NCI-H524 (cell line): ENCODE results near the gene TMTC1.

ENCODE experiments used
- DNase-seq, 2 experiments: peaks; one replicate each; lab custom pipeline; 2025; lab: John Stamatoyannopoulos, UW

The TMTC1 gene

GRCh38 chr12:29537298-29537697 is 246.4 kb downstream of the TMTC1 start:
- DNase-seq, result no peak

- no peak for DNase-seq
Observed at GRCh38 chr12:29534935-29535334, 248.8 kb downstream of the TMTC1 start.

- DNase-seq, result no peak
Observed at GRCh38 chr12:29533815-29534489, 249.8 kb downstream of the TMTC1 start.

GRCh38 chr12:29531471-29531870 is 252.3 kb downstream of the TMTC1 start:
- DNase-seq, result no peak

GRCh38 chr12:29530436-29530835 is 253.3 kb downstream of the TMTC1 start:
- DNase-seq, result no peak

GRCh38 chr12:29528161-29528560 is 255.6 kb downstream of the TMTC1 start:
- DNase-seq, result no peak

GRCh38 chr12:29521951-29522350 is 261.8 kb downstream of the TMTC1 start:
- no peak for DNase-seq

GRCh38 chr12:29519585-29520182 is 264.1 kb downstream of the TMTC1 start:
- DNase-seq, result peak in 1 of 2 experiments; percentile 22

- no peak for DNase-seq
Observed at GRCh38 chr12:29518407-29518806, 265.3 kb downstream of the TMTC1 start.

- peak in 1 of 2 experiments; percentile 26 for DNase-seq
Observed at GRCh38 chr12:29517264-29517663, 266.5 kb downstream of the TMTC1 start.

- DNase-seq, result no peak
Observed at GRCh38 chr12:29516431-29516875, 267.3 kb downstream of the TMTC1 start.

GRCh38 chr12:29510591-29511185 is 273.1 kb downstream of the TMTC1 start:
- DNase-seq, result no peak

- DNase-seq, result no peak
Observed at GRCh38 chr12:29509503-29509902, 274.2 kb downstream of the TMTC1 start.

GRCh38 chr12:29508949-29509348 is 274.8 kb downstream of the TMTC1 start:
- no peak for DNase-seq

GRCh38 chr12:29505122-29505521 is 278.6 kb downstream of the TMTC1 start:
- no peak for DNase-seq

- no peak for DNase-seq
Observed at GRCh38 chr12:29503283-29503682, 280.5 kb downstream of the TMTC1 start.

- no peak for DNase-seq
Observed at GRCh38 chr12:29499235-29499634, 284.5 kb downstream of the TMTC1 start.

GRCh38 chr12:29497588-29497987 is 286.2 kb downstream of the TMTC1 start, which contains the start of gene OVCH1:
Gene OVCH1, minus strand, starts transcription at chr12:29497686. Its CDS starts 0 bp downstream, at chr12:29497686.
- no peak for DNase-seq

GRCh38 chr12:29492891-29493290 is 290.9 kb downstream of the TMTC1 start:
- no peak for DNase-seq

GRCh38 chr12:29486972-29487371 is 296.8 kb downstream of the TMTC1 start:
- no peak for DNase-seq

- DNase-seq, result no peak
Observed at GRCh38 chr12:29463198-29463597, 320.5 kb downstream of the TMTC1 start.

- no peak for DNase-seq
Observed at GRCh38 chr12:29460082-29460481, 323.7 kb downstream of the TMTC1 start.

- DNase-seq, result no peak
Observed at GRCh38 chr12:29455087-29455486, 328.7 kb downstream of the TMTC1 start.
